Measurements from ENCODE around the gene SPDEF.

Gene SPDEF

DNA sequence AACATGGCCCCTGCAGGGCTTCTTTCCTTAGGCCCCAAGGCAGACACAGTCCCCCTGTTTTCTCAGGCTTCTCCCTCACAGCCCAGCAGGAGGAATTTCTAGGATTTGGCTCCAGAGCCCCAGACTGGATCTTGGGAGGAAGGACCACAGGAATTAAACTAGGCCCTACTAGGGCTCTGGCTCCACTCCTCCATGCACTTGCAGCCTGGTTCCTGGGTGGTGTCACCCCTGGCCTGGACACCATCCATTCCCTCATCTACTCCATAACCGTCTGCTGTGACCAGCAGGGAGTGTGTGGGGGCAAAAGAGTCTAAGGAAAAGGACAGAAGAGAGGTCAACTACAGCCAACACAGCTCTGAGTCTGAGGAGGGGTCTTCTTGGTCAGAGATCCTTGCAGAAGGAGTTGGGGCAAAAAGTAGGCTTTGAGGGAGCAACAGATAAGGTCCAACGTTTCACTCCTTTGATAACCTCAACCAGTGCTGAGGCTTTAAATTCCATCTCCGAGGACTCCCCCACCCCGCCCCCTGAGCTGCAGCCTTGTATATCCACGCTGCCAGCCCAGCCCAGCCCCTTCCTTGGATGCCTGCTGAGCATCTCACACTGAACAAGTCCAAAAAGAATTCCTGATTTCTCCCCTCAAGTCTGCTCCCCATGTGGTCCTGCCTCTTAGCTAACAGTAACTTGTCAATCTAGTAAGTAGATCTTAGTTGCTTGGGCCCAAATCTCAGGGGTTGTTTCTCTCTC is 27.9 kb upstream of the SPDEF start:
- DNase-seq: no peak

DNA sequence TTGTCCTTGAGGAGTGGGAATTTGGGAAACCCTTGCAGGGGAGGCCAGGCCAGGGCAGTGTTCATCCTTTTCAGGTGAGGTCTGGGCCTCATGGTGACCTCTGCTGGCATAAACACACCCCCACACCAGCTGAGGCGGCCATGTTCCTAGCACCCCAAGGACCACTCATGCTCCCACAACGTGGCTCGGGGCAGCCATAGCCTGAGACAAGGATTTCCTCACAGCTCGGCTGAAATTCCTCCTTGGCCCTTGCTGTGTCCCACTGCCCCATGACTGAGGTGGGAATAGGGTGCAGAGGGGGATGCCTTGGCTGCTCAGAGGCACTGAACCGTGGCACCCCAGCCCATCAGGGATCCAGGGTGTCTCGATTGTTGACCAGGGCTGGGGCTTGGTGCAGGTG is 27.3 kb upstream of the SPDEF start:
- DNase-seq: no peak

DNA sequence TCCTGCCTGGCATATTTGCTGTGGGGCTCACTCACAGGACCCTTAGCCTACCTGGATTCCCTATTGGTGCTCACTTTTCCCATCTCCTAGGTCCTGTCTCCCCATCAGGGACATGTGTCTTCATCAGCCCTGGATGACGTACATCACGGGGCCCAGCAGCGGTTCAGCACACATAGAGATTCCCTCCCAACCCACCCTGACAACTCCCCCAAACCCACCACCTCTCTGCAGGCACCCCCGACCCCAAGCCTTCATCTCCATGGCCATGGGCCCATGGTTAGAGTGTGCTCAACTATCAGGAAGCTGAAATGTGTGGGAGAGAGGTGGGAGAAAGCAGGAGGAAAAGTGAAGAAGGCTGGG is 25.4 kb upstream of the SPDEF start:
- DNase-seq: no peak

DNA sequence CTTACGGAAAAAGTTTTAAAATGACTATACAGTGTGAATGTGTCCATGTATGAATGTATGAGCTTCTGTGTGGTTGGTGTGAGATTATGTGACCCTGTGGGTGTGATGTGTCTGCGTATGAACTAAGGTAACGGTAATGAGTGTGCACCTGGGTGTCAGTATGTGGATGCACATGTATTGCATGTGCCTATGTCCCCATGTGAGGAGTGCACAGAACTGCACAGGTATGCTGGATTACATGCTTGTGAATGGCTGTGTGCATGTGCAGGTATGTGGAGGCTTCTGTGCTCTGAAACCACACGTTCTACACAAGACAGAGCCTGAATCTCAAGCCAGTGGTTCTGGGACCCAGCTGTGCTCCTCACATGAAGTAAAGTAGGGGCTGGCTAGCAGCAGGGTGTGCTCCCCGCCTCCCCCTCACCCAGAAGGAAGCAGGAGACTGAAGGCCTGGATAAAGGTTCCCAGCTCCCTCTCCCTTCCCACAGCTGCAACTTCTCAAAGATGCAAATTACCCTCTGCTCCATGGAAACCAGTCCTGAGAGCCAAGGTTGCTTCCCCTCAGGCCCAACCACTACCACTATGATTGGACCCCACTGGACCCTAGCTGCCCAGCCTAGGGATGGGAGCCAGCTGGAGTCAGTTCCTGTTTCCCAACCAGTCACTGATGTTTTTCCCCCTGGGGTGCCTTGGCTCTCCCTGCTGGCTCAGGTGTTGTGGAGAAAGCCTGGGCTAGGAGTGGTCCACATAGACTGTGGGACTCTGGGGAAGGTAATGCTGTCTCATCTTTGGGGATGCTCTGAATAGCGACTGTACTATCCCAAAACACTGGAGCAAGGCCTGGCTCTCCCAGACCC is 24.8 kb upstream of the SPDEF start:
- DNase-seq: no peak

DNA sequence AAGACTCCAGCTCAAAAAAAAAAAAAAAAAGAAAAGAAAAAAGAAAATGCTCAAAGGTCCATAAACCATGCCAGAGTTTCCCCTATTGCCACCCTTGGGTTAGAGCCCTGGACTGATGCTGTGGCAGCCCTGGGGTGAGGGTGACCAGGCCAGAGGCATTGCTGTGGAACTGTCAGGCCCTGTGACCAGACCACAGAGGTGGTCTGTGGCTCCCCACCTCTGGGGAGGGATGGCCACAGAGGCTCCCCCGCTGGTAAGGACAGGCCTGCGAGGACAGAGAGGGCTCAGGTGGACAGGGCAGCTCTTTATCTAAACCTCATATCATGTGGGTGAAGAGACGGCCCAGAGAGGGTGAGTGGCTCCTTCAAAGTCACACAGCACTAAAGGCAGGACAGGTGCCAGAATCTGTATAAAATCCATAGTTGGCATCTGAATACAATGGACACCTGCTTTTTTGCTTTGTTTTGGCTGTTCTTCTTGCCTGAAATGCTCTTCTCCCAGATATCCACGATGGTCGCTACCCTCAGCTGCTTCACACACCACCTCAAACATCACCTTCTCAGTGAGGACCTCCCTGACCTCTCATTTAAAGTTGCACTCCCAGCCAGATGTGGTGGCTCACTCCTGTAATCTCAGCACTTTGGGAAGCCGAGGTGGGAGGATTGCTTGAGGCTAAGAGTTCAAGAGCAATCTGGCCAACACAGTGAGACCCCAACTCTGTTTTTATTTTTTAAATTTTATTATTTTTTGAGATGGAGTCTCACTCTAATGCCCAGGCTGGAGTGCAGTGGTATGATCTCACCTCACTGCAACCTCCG is 22.5 kb upstream of the SPDEF start:
- DNase-seq: no peak

DNA sequence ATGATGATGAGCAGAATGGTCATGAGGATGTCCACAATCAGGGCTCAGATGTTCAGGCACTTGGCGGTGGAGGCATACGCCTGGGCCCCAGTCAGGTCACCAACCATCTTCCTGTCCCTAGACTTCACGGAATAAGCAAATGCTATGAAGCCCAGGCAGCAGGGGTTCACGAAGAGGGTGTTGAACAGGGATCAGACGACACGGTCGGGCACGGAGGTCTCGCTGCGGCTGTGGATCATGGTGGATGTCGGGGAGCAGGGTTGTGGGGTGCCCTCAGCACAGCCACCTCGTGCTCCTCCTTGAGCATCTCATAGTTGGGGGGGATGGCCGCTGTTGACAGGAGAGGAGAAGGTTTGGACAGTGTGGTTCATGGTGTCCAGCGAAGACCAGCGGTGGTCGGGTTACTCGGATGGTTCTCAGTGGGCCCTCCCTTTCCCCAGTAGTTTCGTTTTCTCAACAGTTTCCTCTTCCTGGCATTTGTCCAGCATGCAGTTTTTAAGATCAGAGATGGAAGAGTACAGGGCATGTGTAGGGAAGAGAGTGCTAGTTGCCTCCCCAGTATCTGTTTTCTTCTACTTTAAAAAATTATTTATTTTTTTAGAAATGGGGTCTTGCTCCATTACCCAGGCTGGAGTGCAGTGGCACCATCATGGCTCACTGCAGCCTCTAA is 20.3 kb upstream of the SPDEF start:
- DNase-seq: no peak

DNA sequence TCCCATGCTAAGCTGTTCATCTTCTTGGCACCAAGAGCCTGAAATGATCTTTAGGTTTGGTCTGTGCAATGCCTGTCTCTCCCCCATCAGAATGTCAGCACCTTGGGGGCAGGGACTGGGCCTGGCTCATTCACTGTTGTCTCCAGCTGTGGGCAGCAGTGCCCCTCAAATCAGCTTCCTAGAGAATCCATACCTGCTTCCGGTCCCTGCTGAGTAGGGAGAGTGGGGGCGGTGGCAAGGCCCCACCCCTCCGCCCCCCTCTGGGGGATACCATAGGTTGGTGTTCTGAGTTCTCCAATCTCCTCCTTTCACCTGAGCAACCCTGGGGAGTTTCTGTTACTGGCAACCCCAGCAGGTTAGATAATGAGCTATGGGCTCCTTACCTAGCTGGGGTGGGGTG is 19.2 kb upstream of the SPDEF start:
- no peak for DNase-seq

DNA sequence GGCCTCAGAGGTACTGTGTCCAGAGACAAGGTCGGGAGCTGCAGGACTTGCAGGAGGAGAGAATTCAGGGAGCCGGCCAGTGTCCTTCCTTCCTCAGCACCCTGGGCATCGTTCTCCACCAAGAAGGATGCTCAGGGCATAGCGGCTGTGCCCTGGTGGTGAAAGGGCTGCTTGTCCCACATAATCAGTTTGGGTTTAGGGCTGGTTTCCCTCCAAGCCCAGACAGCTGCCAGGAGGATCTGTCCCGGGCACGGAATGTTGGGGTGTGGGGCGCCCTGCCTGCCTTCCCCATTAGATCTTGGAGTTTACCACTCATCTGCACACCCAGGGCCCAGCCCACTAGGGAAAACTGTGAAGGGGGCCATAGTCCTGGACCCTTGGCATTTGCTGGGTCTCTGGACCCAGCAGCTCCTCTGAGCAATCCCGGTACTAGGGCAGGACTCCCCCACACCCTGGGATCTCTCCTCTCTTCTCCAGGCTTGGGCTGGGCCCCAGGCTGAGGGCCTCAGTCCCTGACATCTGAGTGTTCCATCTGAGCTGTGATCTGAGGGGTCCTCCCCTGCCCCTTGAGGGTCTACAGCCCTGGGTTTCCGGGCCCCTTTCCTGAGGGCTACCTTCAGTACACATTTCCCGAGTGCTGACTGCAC is 18.6 kb upstream of the SPDEF start:
- no peak for DNase-seq

DNA sequence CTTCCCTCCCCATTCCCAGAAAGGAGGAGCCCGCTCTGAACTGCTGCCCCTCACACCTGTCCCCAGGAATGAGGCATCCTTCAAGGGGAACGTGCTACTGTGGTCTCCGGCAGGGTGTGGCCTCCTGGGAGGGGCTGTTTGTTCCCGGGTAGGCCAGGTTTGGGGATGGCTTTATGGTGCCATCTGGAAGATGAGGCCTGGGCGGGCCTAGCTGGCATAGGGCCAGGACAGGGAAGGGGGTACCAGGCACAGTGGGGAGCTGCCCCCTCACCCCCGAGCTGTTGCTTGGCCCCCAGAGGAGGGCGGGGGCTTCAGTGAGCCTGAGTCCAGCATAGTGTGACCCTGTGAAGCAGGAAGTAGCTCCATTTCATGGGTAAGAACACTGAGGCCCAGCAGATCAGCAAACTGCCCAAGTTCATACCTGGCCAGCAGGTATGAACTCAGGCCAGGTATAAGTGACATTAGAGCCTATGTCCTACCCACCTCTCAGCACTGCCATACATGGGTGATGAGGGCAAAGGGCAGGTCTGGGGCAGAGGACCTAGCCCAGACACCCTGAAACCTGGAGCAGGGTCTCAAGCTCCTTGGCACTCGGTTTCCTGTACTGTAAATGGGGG is 17.5 kb upstream of the SPDEF start:
- no peak for DNase-seq

DNA sequence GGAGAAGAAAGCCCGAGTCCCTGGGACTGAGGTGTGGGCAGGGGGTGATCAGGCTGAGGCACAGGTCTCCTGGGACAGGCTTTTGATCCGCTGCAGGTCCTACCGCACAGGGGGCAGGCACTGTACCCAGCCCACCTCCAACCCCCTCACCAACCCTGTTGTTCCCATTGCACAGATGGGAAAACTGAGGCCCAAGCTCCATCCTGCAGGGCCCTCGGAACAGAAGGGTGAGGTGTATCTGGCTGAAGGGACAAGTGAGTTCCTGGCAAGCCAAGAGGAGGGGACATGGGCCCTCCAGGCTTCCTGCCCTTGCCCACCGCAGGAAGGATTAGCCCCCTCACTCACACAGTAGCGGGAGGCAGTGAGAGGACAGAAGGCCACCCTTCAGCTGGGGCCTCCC is 16.5 kb upstream of the SPDEF start:
- DNase-seq: no peak

DNA sequence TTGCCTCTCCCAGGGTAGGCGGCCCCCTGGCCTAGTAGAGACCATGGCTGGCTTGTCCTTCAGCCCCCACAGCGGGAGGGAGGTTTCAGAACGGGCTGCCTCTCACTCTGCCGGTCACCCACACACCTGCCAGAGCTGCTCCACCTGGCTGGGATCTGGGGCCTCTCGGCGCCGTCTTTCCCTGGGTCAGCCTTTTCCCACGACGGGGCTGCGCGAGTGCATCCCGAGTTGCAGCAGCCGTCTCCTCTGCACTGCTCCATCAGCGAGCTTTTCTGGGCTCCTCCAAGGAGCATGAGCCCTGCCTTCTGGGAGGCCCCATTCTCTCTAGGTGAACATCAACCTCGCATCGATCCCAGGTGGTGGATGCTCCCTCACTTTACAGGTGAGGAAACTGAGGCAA is 15.9 kb upstream of the SPDEF start:
- DNase-seq: no peak

DNA sequence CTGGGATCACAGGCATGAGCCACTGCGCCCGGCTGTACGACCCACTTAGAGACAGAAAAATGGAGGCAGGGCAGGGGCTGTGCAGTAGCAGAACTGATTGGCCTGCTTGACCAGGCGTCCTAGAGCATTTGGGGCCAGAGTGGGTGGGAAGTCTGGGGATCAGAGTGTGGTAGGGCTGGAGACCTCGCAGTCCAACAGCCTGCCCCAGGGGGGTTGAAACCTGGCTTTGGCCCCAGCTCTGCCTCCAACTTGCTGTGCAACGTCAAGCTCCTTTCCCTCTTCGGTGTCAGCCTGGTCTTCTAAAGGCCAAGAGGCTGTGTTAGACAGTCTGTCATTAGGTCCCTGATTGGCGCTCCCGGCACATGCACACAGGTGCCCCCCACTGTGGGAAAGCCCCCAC is 15.3 kb upstream of the SPDEF start:
- DNase-seq: no peak

DNA sequence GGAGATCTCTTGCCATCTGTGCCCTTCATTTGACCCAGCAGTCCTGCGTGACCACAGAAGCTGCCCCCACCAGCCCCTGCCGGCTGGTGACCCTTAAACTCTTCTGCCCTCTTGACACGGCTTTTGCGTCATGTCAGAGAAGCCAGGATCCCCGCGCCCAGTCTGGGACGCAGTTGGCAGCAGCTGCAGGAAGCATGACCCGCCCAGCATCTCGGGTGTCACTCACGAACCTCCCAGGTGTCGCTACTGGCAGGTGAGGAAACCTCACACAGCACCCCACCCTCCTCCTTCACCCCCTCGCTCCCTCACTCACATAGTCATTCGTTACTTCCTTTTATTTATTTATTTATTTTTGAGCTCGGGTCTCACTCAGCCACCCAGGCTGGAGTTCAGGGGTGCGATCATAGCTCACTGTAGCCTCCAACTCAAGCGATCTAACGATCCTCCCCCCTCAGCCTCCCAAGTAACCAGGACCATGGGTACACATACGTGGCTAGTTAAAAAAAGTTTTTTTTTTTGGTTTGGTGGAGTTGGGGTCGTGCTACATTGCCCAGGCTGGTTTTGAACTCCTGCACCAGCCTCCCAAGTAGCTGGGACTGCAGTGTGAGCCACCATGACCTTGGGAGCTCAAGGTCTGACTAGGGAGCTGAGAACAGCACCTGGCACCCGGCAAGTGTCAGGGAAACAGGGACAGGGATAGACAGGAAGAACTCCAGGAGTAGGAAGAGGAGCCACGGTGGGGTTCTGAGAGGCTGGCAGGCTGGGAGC is 14.1 kb upstream of the SPDEF start:
- DNase-seq: no peak

DNA sequence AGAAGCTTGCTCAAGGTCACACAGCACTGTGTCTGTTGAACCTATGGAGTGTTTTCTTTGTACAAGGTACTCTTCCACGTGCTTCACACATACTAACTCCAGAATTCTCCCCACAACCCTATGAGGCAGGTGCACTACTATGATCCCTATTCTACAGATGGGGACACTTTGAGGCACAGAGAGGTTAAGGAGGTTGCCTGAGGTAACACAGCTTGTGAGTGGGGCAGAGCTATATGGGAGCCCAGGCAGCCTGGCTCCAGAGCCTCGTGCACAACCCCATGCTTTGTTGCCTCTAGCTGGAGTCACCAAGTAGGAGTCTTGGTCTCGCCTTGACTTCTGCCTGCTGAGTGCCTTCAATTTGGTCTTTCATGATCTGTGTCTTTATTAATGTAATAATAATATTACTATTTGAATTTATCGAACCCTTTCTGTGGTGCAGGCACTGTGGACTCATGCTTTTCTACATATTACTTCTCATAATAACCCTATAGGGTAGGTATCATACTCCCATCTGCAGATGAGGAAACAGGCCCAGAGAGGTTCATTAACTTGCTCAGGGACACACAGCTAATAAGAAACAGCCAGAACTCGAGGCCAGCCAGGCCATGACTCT is 13.3 kb upstream of the SPDEF start:
- no peak for DNase-seq

DNA sequence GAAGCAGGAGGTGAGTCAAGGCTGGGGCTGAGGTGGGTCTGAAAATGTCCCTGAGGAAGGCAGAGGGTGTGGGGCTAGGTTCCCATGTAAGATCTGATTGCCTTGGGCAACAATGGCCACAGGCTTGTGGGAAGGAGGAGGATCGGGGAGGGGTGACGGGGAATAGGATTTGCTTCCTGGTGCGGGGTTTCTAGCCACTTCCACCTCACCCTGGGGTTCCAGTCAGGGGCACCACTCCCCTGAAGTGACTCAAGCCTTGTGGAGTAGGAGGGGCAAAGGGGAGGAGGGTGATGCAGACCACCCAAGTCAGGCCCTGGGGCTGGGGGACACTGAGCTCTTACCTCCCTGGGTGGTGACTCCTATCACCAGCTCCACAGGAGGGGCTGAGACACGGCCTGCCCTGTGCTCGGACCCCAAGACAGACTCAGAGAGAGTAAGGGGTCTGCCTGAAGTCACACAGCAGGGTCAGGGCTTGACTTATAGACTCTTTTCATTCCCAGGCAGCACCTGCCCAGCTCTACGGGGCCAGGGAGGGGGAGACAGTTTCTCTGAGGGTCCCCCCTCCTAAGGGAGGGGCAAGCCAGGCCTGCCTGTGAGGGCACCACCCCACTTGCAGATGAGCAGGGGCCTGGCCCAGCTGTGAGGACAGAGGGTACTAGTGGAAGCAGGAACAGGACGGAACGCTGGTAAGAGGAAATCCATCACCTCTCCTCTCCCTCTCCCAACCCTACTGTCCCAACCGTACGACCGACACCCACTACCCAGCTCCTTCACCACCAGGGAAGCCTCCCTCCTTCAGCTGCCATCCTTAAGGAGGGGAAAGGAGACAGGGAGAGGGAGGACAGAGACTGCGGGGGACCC is 12.4 kb upstream of the SPDEF start:
- no peak for DNase-seq

DNA sequence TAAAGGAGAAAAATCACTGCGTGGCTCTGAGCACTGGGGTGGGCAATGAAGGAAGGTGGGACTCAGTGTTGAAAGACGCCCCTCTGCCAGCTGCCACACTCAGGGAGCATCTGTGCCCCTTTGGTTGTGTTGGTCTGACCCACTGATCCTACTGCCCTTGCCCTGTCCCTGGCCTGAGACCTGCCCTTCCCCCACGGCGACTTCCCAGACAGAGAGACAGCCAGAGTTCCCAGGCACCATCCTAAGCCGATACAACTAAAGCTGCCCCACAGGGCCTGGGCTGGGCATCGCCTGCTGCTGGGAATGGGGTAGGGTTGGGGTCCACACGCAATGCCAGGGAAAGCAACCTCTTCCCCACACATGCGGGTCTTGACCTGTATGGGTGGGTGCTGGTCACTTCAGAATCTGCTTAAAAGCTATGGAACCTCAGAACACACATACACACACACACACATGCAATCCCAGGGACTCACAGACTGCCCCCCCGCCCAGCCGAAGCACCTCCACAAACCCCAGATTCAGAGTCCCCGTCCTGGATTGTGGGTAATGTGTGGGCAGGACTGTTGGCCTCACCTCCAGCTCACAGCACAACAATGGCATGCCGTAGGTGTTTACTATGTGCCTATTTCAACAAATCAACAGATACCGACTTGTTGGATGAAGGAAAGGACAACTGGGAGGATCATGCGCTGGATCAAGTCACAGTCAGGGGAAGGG is 10.9 kb upstream of the SPDEF start:
- DNase-seq: no peak

DNA sequence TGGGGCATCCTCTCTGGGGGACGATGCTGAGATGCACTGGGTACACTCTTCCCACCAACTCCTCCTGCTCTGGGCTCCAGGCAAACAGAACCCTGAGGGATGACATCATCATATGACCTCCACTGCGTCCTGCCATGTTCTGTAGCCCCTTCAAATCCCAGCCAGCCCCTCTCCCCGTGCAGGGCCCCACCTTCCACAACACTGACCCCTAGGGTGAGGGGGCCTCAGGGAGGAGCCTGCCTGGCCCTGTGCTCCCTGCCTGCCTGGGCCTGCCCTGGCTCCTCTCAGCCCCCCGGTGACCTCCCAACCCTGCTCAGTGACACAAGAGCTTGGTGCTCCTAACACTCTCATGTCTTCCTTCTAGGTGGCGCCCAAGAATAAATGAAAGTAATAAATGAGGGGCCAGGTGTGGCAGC is 9.6 kb upstream of the SPDEF start:
- no peak for DNase-seq

DNA sequence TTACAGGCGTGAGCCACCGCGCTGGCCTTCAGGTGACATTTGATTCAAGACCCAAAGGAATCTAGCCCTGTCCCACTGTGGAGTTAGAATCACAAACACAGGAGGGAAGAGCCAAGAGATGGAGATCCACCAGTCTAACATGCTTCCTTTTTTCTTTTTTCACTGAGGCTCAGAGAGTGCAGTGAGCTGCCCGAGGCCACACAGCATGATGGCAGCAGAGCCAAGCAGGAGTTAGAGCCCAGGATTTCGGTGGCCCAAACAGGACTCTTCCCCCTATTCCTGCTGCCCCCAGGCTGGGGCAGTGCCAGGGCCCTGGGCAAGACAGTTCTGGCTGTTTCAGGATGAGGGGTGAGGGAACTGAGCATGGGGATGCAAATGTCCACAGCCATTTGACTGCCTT is 8.1 kb upstream of the SPDEF start:
- no peak for DNase-seq

DNA sequence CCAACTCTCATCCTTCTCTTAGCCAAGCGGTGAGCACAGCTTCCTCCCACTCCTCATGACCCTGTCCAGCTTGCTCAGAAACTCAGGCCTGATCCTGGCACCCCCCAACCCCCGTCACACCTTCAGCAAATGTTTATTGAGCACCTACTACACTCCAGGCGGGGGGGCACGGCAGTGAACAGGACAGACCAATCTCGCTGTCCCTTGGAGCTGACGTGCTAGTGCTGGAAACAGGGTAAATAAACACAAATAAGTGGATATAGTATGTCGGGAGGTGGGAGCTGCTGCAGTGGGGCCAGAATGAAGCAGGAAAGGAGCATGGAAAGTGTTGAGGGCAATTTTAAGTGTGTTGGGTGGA is 7.4 kb upstream of the SPDEF start:
- DNase-seq: no peak
